Right lobe of liver (tissue), 6 donors: ENCODE data around the gene SOAT1. TPM values are rescaled to one million over a fixed set of nuclear protein-coding genes. Genes with fewer than 3 reads are reported as not detected.
"Not testable (repeated sequence)": the region's sequence is repeated elsewhere in the genome, so short reads cannot be mapped to it uniquely, and the experiment has no call there.

ENCODE experiments used
- ATAC-seq, 4 donors: fragments of 200-7000 bp; cut with Tn5 transposase; one replicate each; pipeline ENCODE4 v1.9.1; 2020; ENCODE audit warnings: mild to moderate bottlenecking in 4 of 4, moderate library complexity in 4 of 4
- DNase-seq, 3 donors: peaks; one replicate each; pipeline ENCODE4 v3.0.0-alpha.2; 2020
- H3K27ac ChIP-seq, 3 donors: fragments of 200-600 bp; one replicate each; pipeline ENCODE4 v1.8.0; 2022
- H3K27me3 ChIP-seq, 2 donors: fragments of 200-600 bp; one replicate each; pipeline ENCODE4 v1.8.0; 2022
- H3K36me3 ChIP-seq, 4 donors: fragments of 200-600 bp; sonication (generic) in 1 of 4; one replicate each; pipeline versions ENCODE4 v1.5.1 to v1.8.0; 2017 to 2022; ENCODE audit warnings: control low read depth in 1 of 4
- H3K4me1 ChIP-seq, 4 donors: fragments of 200-600 bp; sonication (generic) in 1 of 4; one replicate each; pipeline versions ENCODE4 v1.5.1 to v1.8.0; 2017 to 2022; ENCODE audit warnings: control low read depth in 1 of 4
- H3K4me3 ChIP-seq, 3 donors: fragments of 200-600 bp; one replicate each; pipeline ENCODE4 v1.8.0; 2022
- H3K9me3 ChIP-seq, 4 donors: fragments of 200-600 bp; sonication (generic) in 1 of 4; one replicate each; pipeline versions ENCODE4 v1.5.1 to v1.8.0; 2017 to 2022; ENCODE audit warnings: control low read depth in 1 of 4
- POLR2A ChIP-seq: fragments of 450-650 bp; IDR thresholded peaks from one replicate; pipeline ENCODE4 v1.6.1; 2017; ENCODE audit warnings: antibody characterized with exemption, mild to moderate bottlenecking
- WGBS: methylation state at CpG from one replicate; pipeline ENCODE4 v1.1.6; 2018; ENCODE audit warnings: low coverage, low lambda C conversion rate; ENCODE audit not compliant: insufficient coverage; ENCODE audit errors: missing lambda C conversion rate; 5-methylcytosine and 5-hydroxymethylcytosine counted together
- intact Hi-C, 2 donors: fragments of 100-400 bp; cut with DNase I; formaldehyde crosslinking; loops; one replicate each; pipeline versions ENCODE4 v1.11.2 to v1.14.1; 2022
- total RNA-seq, 6 experiments: library from RNA; depleted of rRNA in 2 of 6; stranded (reverse); fragments of >200 nt in 2 of 6; fragmentation: NEBNext Ultra II Directional in 3 of 6; extraction: Animal tissue kit (Norgen Biotek cat#: 25700) in 3 of 6; gene quantifications; one replicate each; pipeline versions ENCODE4 v1.1.0 to v1.2.4, GENCODE V29; 2016 to 2023
- TF ChIP-seq, protein P1 (sequence below), 4 donors: fragments of 200-600 bp in 3 of 4; fragments of 450-650 bp in 1 of 4; IDR thresholded peaks; one replicate each; pipeline versions ENCODE4 v1.5.1 to v1.8.0; 2016 to 2022; ENCODE audit warnings: antibody characterized with exemption in 4 of 4, mild to moderate bottlenecking in 2 of 4
- donor health status: DM: no; HTN: yes; CAD: no.
- donor health status: DM: no; HTN: no; CAD: no.
- donor health status: DM: no; HTN: no; CAD: no.
- donor health status: DM: no; HTN: yes; CAD: no.
- donor health status: DM: no; HTN: yes; CAD: no.

Gene SOAT1
- total RNA-seq, 6 experiments from 2014 or later, result 5.8 to 20.5 (median 14.3) TPM

DNA sequence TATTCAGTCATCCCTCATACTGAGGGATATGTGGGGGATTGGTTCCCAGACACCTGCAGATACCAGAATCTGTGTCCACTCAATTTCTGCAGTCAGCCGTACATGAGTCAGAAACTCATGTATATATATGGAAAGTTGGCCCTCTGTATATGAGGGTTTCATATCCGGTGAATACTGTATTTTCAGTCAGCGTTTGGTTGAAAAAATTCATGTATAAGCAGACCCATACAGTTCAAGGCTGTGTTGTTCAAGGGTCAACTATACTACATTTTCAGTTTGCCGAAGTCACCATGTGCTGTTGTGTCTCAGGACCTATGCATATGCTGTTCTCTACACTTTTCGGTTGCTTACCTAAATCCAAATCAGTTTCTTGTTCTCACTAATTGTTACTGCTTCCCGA, 82.6 kb downstream of the SOAT1 start:
- no peak for DNase-seq
- ATAC-seq, result no peak
- WGBS, result 78% methylated on average over 6 of the region's 6 CpGs
- Histone ChIP-seq H3K36me3 (no peaks in the 10 kb centered on the region), H3K4me3 (no peak overlapping the region), H3K9me3 (no peaks in the 10 kb centered on the region), H3K4me1 (no peaks in the 10 kb centered on the region), H3K27me3 (no peaks in the 10 kb centered on the region), H3K27ac (no peak overlapping the region)
- intact Hi-C loops, result loop anchor here in 1 of 2 donors (10.0 kb wide), 1 partner anchor 121 kb away; no protein-coding TSS in a partner anchor
- TF ChIP-seq, protein P1, sequence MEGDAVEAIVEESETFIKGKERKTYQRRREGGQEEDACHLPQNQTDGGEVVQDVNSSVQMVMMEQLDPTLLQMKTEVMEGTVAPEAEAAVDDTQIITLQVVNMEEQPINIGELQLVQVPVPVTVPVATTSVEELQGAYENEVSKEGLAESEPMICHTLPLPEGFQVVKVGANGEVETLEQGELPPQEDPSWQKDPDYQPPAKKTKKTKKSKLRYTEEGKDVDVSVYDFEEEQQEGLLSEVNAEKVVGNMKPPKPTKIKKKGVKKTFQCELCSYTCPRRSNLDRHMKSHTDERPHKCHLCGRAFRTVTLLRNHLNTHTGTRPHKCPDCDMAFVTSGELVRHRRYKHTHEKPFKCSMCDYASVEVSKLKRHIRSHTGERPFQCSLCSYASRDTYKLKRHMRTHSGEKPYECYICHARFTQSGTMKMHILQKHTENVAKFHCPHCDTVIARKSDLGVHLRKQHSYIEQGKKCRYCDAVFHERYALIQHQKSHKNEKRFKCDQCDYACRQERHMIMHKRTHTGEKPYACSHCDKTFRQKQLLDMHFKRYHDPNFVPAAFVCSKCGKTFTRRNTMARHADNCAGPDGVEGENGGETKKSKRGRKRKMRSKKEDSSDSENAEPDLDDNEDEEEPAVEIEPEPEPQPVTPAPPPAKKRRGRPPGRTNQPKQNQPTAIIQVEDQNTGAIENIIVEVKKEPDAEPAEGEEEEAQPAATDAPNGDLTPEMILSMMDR (IDR thresholded peaks at IDR 0.05), result no peak
- TF ChIP-seq POLR2A, result no peak

DNA sequence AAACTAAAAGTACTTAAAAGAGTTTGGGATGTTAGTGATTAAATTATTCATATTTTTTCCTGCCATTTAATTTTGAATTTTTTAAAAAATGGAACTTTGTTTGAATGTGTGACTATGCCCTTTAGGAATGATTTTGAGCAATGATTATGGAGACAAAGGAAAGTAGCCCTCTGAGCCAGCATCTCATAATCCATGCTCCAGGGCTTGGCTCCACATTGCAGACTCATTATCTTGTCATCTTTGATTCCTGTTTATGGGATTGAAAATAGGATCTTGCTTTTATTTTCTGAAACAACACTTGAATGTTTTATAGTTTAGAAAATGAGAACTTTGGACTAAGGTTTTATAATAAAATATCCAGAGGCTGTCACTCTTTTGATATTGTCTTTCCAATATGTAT, 86.7 kb downstream of the SOAT1 start:
- DNase-seq, result no peak
- Histone ChIP-seq H3K9me3 (no peaks in the 10 kb centered on the region), H3K4me3 (no peak overlapping the region), H3K4me1 (no peaks in the 10 kb centered on the region), H3K36me3 (no peaks in the 10 kb centered on the region), H3K27me3 (no peaks in the 10 kb centered on the region), H3K27ac (no peak overlapping the region)
- intact Hi-C loops, result no loop called here
- TF ChIP-seq, protein P1 (IDR thresholded peaks at IDR 0.05), result no peak
- TF ChIP-seq POLR2A, result no peak
- ATAC-seq, result no peak

DNA sequence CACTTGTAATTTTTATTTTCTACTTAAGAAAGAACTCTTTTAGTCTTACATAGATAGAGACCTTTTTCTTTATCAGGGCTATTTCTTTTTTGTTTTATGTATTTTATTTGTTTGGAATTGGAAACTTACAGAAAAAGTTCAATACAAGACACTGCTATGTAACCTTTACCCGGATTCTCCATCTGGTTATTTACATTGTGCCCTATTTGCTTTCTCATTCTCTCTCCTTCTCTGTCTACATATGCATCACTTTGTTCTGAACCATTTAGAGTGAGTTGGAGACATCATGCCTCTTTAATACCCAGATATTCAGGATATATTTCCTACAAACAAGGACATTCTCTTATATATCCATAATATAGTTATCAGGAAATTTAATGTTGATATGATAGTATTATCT, 90.4 kb downstream of the SOAT1 start:
- H3K9me3 ChIP-seq, result no peaks in the 10 kb centered on the region
- H3K27me3 ChIP-seq, result no peaks in the 10 kb centered on the region
- H3K27ac ChIP-seq, result no peak overlapping the region
- H3K36me3 ChIP-seq, result no peaks in the 10 kb centered on the region
- 40% methylated on average over 1 of the region's 1 CpG for WGBS
- H3K4me1 ChIP-seq, result no peaks in the 10 kb centered on the region
- intact Hi-C loops, result no loop called here
- no peak for DNase-seq
- H3K4me3 ChIP-seq, result no peak overlapping the region
- TF ChIP-seq POLR2A, result no peak
- TF ChIP-seq, protein P1 (IDR thresholded peaks at IDR 0.05), result no peak
- ATAC-seq, result no peak

DNA sequence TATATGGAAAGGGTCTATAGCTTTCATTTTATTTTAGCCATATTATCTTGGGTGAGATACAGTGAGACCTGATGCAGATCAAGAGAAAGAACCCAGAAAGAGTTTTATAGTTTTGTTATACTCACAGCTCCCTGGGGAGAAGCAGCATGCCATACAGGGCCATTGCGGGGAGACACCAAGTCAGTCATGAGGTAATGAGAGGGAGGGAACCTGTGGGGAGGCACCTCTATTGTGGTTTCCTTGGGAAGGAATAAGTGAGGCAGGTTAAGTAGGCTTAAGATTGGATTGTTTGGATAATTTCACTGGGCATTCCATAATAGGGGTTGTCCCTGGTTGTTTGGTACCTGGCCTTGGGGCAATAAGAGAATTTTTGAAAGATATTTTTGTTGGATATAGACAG, 91.9 kb downstream of the SOAT1 start:
- H3K9me3 ChIP-seq, result no peaks in the 10 kb centered on the region
- no peaks in the 10 kb centered on the region for H3K27me3 ChIP-seq
- intact Hi-C loops, result no loop called here
- no peaks in the 10 kb centered on the region for H3K4me1 ChIP-seq
- no peak for DNase-seq
- no peak for ATAC-seq
- WGBS, result 80% methylated on average over 1 of the region's 1 CpG
- H3K4me3 ChIP-seq, result no peak overlapping the region
- no peaks in the 10 kb centered on the region for H3K36me3 ChIP-seq
- TF ChIP-seq POLR2A, result no peak
- TF ChIP-seq, protein P1 (IDR thresholded peaks at IDR 0.05), result no peak
- H3K27ac ChIP-seq, result no peak overlapping the region

DNA sequence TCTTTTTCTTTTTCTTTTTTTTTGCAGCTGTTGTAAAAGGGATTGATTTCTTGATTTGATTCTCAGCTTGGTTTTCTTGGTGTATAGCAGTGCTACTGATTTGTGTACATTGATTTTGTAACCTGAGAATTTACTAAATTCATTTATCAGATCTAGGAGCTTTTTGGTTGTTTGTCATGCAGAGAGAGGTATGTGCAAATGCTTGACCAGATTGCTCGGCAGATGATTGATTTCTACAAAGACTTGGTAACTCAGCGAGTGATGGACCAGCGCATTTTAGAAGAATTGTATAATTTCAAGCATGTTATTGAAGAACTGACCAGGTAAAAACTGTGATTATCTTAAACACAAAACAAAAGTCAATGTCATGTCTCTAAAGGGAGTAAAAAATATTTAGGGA, 100.1 kb downstream of the SOAT1 start:
- no peak for ATAC-seq
- no peaks in the 10 kb centered on the region for H3K27me3 ChIP-seq
- no peak overlapping the region for H3K4me3 ChIP-seq
- H3K4me1 ChIP-seq, result no peaks in the 10 kb centered on the region
- H3K36me3 ChIP-seq, result no peaks in the 10 kb centered on the region
- intact Hi-C loops, result no loop called here
- 79% methylated on average over 3 of the region's 3 CpGs for WGBS
- DNase-seq, result no peak
- no peak for TF ChIP-seq POLR2A
- TF ChIP-seq, protein P1 (IDR thresholded peaks at IDR 0.05), result no peak
- no peak overlapping the region for H3K27ac ChIP-seq
- H3K9me3 ChIP-seq, result no peaks in the 10 kb centered on the region

DNA sequence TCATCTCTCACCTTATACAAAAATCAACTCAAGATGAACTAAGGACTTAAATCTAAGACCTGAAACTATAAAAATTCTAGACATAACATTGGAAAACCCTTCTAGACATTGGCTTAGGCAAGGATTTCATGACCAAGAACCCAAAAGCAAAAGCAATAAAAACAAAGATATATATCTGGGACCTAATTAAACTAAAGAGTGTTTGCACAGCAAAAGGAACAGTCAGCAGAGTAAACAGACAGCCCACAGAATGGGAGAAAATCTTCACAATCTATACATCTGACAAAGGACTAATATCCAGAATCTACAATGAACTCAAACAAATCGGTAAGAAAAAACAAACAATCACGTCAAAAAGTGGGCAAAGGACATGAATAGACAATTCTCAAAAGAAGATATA, 105.8 kb downstream of the SOAT1 start:
- ATAC-seq, H3K4me3 ChIP-seq, H3K4me1 ChIP-seq, H3K9me3 ChIP-seq, DNase-seq, H3K27me3 ChIP-seq, intact Hi-C loops, H3K36me3 ChIP-seq, H3K27ac ChIP-seq: not testable (repeated sequence)
- 57% methylated on average over 2 of the region's 2 CpGs for WGBS
